ENCODE measurements around the gene MSI1. TPM values are rescaled to one million over a fixed set of nuclear protein-coding genes. Genes with fewer than 3 reads are reported as not detected.

The MSI1 gene
- total RNA-seq, 1 experiment from 2014 or later, result 3.6 TPM

DNA sequence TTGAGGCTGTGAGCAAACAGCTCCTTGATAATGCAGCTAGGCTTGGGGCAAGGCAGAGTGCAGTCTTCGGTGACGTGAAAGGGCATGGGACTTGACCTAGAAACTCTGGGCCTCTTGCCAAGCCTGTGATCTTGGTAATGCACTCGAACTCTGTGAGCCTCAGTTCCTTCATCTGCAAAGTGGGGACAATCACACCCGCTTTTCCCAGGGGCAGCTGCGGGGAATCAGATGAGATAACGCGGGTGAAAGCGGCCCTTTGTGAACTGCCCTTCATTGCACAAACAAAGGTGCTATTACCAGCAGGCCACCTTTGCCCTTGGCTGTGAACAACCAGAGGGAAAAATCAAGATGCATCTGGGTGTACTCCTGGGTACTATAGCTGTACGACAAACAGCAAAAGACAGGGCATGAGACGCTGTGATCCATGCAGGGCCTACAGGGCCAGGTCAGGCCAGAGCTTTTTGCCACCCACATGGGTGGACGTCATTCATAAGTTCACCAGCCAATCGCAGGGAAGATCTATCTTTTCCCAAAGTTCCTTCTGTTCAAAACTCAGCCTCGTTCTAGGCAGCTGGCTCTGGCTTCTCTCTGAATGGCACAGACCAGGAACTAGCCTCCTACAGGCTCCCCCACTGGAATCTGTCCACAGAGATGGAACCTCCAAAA, 3.2 kb downstream of the MSI1 start:
- Histone ChIP-seq H3K27me3 (replicated peaks; ENCODE audit: insufficient read depth, low read depth, low read length, poor library complexity) (peaks cover 31% of the 10 kb centered on the region), H3K9me3 (ENCODE audit: low read depth, low read length, poor library complexity, severe bottlenecking) (no peaks in the 10 kb centered on the region), H3K27ac (ENCODE audit: low read depth, low read length, poor library complexity, severe bottlenecking) (no peak overlapping the region), H3K4me3 (ENCODE audit: low read depth, low read length, poor library complexity, severe bottlenecking) (no peak overlapping the region), H3K4me1 (ENCODE audit: insufficient read depth, low read length, poor library complexity, severe bottlenecking) (peaks cover 22% of the 10 kb centered on the region), H3K36me3 (ENCODE audit: insufficient read depth, low read length, poor library complexity, severe bottlenecking) (no peaks in the 10 kb centered on the region)
- CTCF ChIA-PET, result interaction anchor here (0.6 kb wide), 1 partner anchor 19 kb away, joined by 4 read pairs; no protein-coding TSS in a partner anchor
- BruUV-seq (replicated peaks), result no TSS peak
- POLR2A ChIA-PET (ENCODE audit: low non-redundant PET), result no interaction called here
- TF ChIP-seq EZH2 (IDR thresholded peaks at IDR 0.05; ENCODE audit: borderline replicate concordance, low read depth, low read length, poor library complexity, severe bottlenecking), result no peak
- no peak for TF ChIP-seq CTCF (conservative IDR thresholded peaks at IDR 0.05; ENCODE audit: low read depth, low read length)
- DNase-seq (ENCODE audit: low spot score), result no peak
- intact Hi-C loops (cut with micrococcal nuclease; ENCODE audit: unreplicated experiment), result no loop called here

GRCh38 chr12:120364487-120364886, 4.5 kb downstream of the MSI1 start:
- intact Hi-C loops (cut with micrococcal nuclease; ENCODE audit: unreplicated experiment), result no loop called here
- no peak for TF ChIP-seq CTCF (conservative IDR thresholded peaks at IDR 0.05; ENCODE audit: low read depth, low read length)
- no peak for TF ChIP-seq EZH2 (IDR thresholded peaks at IDR 0.05; ENCODE audit: borderline replicate concordance, low read depth, low read length, poor library complexity, severe bottlenecking)
- peaks cover 22% of the 10 kb centered on the region for H3K4me1 ChIP-seq (ENCODE audit: insufficient read depth, low read length, poor library complexity, severe bottlenecking)
- no peak for DNase-seq (ENCODE audit: low spot score)
- no peak overlapping the region for H3K4me3 ChIP-seq (ENCODE audit: low read depth, low read length, poor library complexity, severe bottlenecking)
- no peak overlapping the region for H3K27ac ChIP-seq (ENCODE audit: low read depth, low read length, poor library complexity, severe bottlenecking)
- peaks cover 18% of the 10 kb centered on the region for H3K27me3 ChIP-seq (replicated peaks; ENCODE audit: insufficient read depth, low read depth, low read length, poor library complexity)
- no TSS peak for BruUV-seq (replicated peaks)
- CTCF ChIA-PET, result interaction anchor here (0.5 to 0.6 kb wide), 2 partner anchors 20 to 59 kb away, joined by 5 to 11 read pairs; no protein-coding TSS in a partner anchor
- POLR2A ChIA-PET (ENCODE audit: low non-redundant PET), result interaction anchor here (0.7 kb wide), 1 partner anchor 32 kb away, joined by 4 read pairs; no protein-coding TSS in a partner anchor
- H3K9me3 ChIP-seq (ENCODE audit: low read depth, low read length, poor library complexity, severe bottlenecking), result no peaks in the 10 kb centered on the region
- no peaks in the 10 kb centered on the region for H3K36me3 ChIP-seq (ENCODE audit: insufficient read depth, low read length, poor library complexity, severe bottlenecking)

DNA sequence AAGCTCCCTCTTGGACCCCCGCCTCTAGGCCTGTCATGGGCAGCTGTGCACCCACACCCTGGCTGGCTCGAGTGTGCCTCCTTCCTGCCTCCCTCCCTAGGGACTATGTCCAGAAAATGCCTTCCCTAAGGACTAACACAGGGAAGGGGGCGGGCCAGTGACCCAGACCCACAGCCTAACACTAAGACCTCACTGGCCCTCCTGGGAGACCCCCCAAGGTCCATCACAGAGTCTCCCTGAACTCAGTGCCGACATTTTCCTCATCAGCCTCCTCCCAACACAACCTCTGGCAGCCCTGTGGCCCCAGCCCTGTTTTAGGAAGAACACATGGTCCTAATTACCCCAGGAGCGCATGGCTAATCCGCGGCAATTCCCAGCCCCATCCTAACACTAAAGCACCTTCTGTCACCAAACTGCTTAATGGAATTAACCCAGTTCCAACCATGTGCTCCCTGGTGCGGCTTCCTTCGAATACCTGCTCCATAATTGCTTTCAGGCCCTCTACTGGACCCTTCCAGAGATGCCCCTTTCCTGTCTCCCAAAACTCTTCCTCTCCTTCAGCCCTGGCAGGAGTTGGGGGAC, 5.6 kb downstream of the MSI1 start:
- H3K4me3 ChIP-seq (ENCODE audit: low read depth, low read length, poor library complexity, severe bottlenecking), result no peak overlapping the region
- TF ChIP-seq CTCF (conservative IDR thresholded peaks at IDR 0.05; ENCODE audit: low read depth, low read length) (no peak), EZH2 (IDR thresholded peaks at IDR 0.05; ENCODE audit: borderline replicate concordance, low read depth, low read length, poor library complexity, severe bottlenecking) (no peak)
- DNase-seq (ENCODE audit: low spot score), result no peak
- no peak overlapping the region for H3K27ac ChIP-seq (ENCODE audit: low read depth, low read length, poor library complexity, severe bottlenecking)
- BruUV-seq (replicated peaks), result no TSS peak
- intact Hi-C loops (cut with micrococcal nuclease; ENCODE audit: unreplicated experiment), result no loop called here
- peaks cover 11% of the 10 kb centered on the region for H3K27me3 ChIP-seq (replicated peaks; ENCODE audit: insufficient read depth, low read depth, low read length, poor library complexity)
- ChIA-PET CTCF (no interaction called here), POLR2A (ENCODE audit: low non-redundant PET) (no interaction called here)
- H3K4me1 ChIP-seq (ENCODE audit: insufficient read depth, low read length, poor library complexity, severe bottlenecking), result peaks cover 22% of the 10 kb centered on the region
- H3K9me3 ChIP-seq (ENCODE audit: low read depth, low read length, poor library complexity, severe bottlenecking), result no peaks in the 10 kb centered on the region
- H3K36me3 ChIP-seq (ENCODE audit: insufficient read depth, low read length, poor library complexity, severe bottlenecking), result no peaks in the 10 kb centered on the region
